Measurements from ENCODE around the gene DCUN1D5.

GRCh38 chr11:103097279-103097678 is 5.3 kb upstream of the DCUN1D5 start:
- TF ChIP-seq BHLHE40 (IDR thresholded peaks at IDR 0.05; ENCODE audit: borderline replicate concordance) (no peak), ELF4 (IDR thresholded peaks at IDR 0.05) (no peak), SP1 (IDR thresholded peaks at IDR 0.05) (no peak), L3MBTL2 (conservative IDR thresholded peaks at IDR 0.05) (no peak), CTBP1 (IDR thresholded peaks at IDR 0.05; ENCODE audit: borderline replicate concordance) (no peak), LEF1 (IDR thresholded peaks at IDR 0.05; ENCODE audit: borderline replicate concordance) (no peak), SUZ12 (IDR thresholded peaks at IDR 0.05) (no peak), FOXM1 (IDR thresholded peaks at IDR 0.05; ENCODE audit: borderline replicate concordance) (no peak), FOXA1 (IDR thresholded peaks at IDR 0.05) (no peak)
- TF ChIP-seq, protein P1, sequence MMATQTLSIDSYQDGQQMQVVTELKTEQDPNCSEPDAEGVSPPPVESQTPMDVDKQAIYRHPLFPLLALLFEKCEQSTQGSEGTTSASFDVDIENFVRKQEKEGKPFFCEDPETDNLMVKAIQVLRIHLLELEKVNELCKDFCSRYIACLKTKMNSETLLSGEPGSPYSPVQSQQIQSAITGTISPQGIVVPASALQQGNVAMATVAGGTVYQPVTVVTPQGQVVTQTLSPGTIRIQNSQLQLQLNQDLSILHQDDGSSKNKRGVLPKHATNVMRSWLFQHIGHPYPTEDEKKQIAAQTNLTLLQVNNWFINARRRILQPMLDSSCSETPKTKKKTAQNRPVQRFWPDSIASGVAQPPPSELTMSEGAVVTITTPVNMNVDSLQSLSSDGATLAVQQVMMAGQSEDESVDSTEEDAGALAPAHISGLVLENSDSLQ (IDR thresholded peaks at IDR 0.05) = no peak
